ENCODE measurements around the gene SLC25A25. TPM values are rescaled to one million over a fixed set of nuclear protein-coding genes. Genes with fewer than 3 reads are reported as not detected.

Gene SLC25A25
- total RNA-seq, 1 donor from 2014 or later: 9.7 TPM

DNA sequence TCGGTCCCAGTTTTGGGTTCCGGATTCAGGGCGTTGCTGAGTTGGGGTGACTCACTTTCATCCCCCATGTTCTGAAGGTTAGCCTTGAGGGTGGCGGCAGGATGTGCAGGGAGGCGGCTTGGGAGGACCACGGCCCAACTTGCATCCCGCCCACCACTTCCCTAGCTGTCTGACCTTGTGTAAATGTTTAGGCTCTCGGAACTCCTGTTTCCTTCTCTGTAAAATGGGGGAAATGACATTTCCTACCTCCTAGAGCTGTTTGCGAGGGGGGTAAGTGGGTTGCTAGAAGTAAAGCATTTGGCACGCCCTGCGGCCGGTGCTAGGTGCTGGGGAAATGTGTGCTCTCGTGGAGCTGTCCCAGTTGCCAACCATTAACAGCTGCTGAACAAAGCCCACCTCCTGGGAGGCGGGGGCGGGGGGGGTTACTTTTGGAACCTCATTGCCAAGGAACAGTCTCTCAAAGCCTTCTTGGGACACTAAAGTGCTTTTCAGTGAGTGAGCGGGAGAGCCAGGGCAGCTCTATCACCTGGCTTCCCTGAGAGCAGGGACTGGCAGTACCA is 32.0 kb downstream of the SLC25A25 start:
- no peak overlapping the region for H3K4me3 Mint-ChIP-seq (ENCODE audit: low read depth)
- H3K36me3 Mint-ChIP-seq (ENCODE audit: insufficient read depth): peaks cover 9% of the 10 kb centered on the region
- no peak for DNase-seq (ENCODE audit: low spot score, unreplicated experiment)
- no peak for TF ChIP-seq CTCF (IDR thresholded peaks at IDR 0.05; ENCODE audit: unreplicated experiment)
- H3K27me3 Mint-ChIP-seq: no peaks in the 10 kb centered on the region
- H3K9me3 Mint-ChIP-seq (ENCODE audit: low read depth): no peaks in the 10 kb centered on the region
- H3K27ac Mint-ChIP-seq: peak overlapping the region; percentile 100
- H3K4me1 Mint-ChIP-seq (ENCODE audit: low read depth): peaks cover 21% of the 10 kb centered on the region

DNA sequence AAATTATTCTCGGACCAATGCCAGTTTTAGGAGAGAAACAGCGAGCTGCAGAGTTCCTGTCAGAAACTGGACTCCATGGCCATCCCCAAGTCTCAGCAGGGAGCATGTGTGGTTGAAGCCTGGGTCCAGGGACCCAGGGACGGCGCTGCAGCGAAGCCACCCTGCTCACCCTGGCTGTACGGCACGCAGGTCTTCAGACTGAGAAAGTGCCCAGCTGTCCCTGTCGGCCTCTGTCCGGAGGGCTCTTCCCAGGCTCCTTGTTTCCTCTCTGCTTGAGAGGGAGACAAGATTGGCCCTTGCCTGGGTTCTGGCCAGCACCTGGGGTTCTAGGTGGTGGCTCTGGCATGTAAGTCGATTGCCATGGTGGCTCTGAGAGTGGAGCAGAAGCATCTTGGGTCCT is 32.5 kb downstream of the SLC25A25 start:
- Mint-ChIP-seq H3K4me1 (ENCODE audit: low read depth) (peaks cover 21% of the 10 kb centered on the region), H3K27ac (no peak overlapping the region), H3K4me3 (ENCODE audit: low read depth) (no peak overlapping the region), H3K27me3 (no peaks in the 10 kb centered on the region), H3K9me3 (ENCODE audit: low read depth) (no peaks in the 10 kb centered on the region), H3K36me3 (ENCODE audit: insufficient read depth) (peaks cover 9% of the 10 kb centered on the region)
- TF ChIP-seq CTCF (IDR thresholded peaks at IDR 0.05; ENCODE audit: unreplicated experiment): no peak
- no peak for DNase-seq (ENCODE audit: low spot score, unreplicated experiment)

GRCh38 chr9:128101231-128101661 is 33.2 kb downstream of the SLC25A25 start:
- no peak overlapping the region for H3K4me3 Mint-ChIP-seq (ENCODE audit: low read depth)

DNA sequence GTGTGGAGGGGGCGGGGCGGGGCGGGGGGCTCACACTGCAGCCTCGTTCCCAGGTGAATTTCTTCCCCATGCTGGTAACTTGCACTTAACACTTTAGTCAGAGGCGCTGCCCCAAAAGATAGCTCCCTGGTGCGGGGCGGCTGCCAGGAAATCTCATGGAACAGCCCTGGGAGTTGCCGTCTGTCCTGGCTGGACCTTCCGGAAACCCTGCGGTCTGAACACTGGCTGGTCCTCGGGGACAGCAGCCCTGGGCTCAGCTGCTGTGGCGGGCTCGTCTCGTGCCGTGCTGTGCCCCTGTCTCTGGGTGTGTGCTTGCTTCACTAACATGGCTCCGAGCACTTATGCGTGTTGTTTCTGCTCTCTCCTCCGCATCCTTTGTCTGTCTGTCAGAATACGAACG is 33.7 kb downstream of the SLC25A25 start:
- Mint-ChIP-seq H3K36me3 (ENCODE audit: insufficient read depth) (peaks cover 9% of the 10 kb centered on the region), H3K27ac (peak overlapping the region; percentile 12)

More at GRCh38 chr9:128101231-128101661, 33.2 kb downstream of the SLC25A25 start:
- Mint-ChIP-seq H3K27me3 (no peaks in the 10 kb centered on the region), H3K36me3 (ENCODE audit: insufficient read depth) (peaks cover 9% of the 10 kb centered on the region), H3K9me3 (ENCODE audit: low read depth) (no peaks in the 10 kb centered on the region), H3K4me1 (ENCODE audit: low read depth) (peaks cover 21% of the 10 kb centered on the region), H3K27ac (no peak overlapping the region)
- no peak for TF ChIP-seq CTCF (IDR thresholded peaks at IDR 0.05; ENCODE audit: unreplicated experiment)
- DNase-seq (ENCODE audit: low spot score, unreplicated experiment): no peak

GRCh38 chr9:128102196-128102595 is 34.2 kb downstream of the SLC25A25 start:
- no peak for TF ChIP-seq CTCF (IDR thresholded peaks at IDR 0.05; ENCODE audit: unreplicated experiment)
- H3K27ac Mint-ChIP-seq: peak overlapping the region; percentile 12
- H3K4me3 Mint-ChIP-seq (ENCODE audit: low read depth): no peak overlapping the region
- H3K27me3 Mint-ChIP-seq: no peaks in the 10 kb centered on the region
- H3K36me3 Mint-ChIP-seq (ENCODE audit: insufficient read depth): peaks cover 10% of the 10 kb centered on the region
- peaks cover 21% of the 10 kb centered on the region for H3K4me1 Mint-ChIP-seq (ENCODE audit: low read depth)
- DNase-seq (ENCODE audit: low spot score, unreplicated experiment): no peak
- no peaks in the 10 kb centered on the region for H3K9me3 Mint-ChIP-seq (ENCODE audit: low read depth)

More for the DNA sequence above, 33.7 kb downstream of the SLC25A25 start:
- no peaks in the 10 kb centered on the region for H3K27me3 Mint-ChIP-seq
- no peaks in the 10 kb centered on the region for H3K9me3 Mint-ChIP-seq (ENCODE audit: low read depth)
- H3K4me3 Mint-ChIP-seq (ENCODE audit: low read depth): no peak overlapping the region
- H3K4me1 Mint-ChIP-seq (ENCODE audit: low read depth): peaks cover 21% of the 10 kb centered on the region
- no peak for TF ChIP-seq CTCF (IDR thresholded peaks at IDR 0.05; ENCODE audit: unreplicated experiment)
- no peak for DNase-seq (ENCODE audit: low spot score, unreplicated experiment)
